Epithelial cell of proximal tubule (primary cell): Measurements from ENCODE around the gene TBC1D7. TPM values are rescaled to one million over a fixed set of nuclear protein-coding genes. Genes with fewer than 3 reads are reported as not detected.
A peak's percentile ranks its signal among the peaks of the same experiment; 100 is the strongest.

Experiments
- DNase-seq: peaks from one replicate; pipeline ENCODE4 v3.0.0-alpha.2; 2011; ENCODE audit warnings: low read depth
- H3K4me3 ChIP-seq: 2 replicates; pipeline ENCODE4 v1.5.1; 2011; ENCODE audit warnings: low read depth, mild to moderate bottlenecking, low read length
- total RNA-seq: library from RNA; depleted of rRNA; stranded (reverse); fragments of >200 nt; gene quantifications from 2 replicates; pipeline ENCODE4 v1.2.3, GENCODE V29; 2015
- TF ChIP-seq, protein P1 (sequence below): conservative IDR thresholded peaks from 2 replicates; pipeline ENCODE4 v1.5.1; 2012; ENCODE audit warnings: low read depth, mild to moderate bottlenecking, low read length

The TBC1D7 gene
- total RNA-seq, 1 donor from 2014 or later, result 20.3 TPM

DNA sequence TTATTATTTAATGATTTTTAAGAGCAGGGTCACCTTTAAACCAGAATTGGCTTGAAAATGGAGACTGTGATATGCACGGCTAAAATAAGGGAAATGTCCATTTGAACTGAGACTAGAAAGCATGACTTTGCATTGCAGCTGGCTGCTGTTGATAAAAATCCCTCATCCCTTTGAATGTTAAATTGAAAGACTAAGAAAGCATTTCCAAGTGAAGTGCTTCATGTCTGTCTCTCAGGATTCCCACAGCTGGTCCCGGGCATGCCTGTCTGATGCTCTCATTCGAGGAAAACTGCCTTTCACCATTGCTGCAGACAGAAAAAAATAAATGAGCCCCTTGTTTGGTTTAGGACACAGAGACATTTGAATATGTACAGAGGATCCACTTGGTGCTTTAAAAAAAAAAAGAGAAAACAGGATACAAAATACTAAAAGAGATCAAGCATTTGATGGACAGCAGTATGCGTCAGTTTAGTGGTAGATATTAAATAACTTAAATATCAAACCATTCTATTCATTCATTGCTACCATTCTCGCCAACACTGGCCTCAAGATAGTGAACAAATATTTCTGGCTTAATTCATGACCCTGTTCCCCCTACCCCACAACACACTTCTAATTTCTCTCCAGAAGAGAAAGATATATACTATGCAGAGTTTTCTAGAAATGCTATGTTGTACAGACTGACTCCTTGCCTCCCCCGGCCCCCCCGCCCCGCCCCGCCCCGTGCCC is 55.0 kb downstream of the TBC1D7 start:
- TF ChIP-seq, protein P1, sequence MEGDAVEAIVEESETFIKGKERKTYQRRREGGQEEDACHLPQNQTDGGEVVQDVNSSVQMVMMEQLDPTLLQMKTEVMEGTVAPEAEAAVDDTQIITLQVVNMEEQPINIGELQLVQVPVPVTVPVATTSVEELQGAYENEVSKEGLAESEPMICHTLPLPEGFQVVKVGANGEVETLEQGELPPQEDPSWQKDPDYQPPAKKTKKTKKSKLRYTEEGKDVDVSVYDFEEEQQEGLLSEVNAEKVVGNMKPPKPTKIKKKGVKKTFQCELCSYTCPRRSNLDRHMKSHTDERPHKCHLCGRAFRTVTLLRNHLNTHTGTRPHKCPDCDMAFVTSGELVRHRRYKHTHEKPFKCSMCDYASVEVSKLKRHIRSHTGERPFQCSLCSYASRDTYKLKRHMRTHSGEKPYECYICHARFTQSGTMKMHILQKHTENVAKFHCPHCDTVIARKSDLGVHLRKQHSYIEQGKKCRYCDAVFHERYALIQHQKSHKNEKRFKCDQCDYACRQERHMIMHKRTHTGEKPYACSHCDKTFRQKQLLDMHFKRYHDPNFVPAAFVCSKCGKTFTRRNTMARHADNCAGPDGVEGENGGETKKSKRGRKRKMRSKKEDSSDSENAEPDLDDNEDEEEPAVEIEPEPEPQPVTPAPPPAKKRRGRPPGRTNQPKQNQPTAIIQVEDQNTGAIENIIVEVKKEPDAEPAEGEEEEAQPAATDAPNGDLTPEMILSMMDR, result no peak
- no peak for DNase-seq
- no peak overlapping the region for H3K4me3 ChIP-seq

DNA sequence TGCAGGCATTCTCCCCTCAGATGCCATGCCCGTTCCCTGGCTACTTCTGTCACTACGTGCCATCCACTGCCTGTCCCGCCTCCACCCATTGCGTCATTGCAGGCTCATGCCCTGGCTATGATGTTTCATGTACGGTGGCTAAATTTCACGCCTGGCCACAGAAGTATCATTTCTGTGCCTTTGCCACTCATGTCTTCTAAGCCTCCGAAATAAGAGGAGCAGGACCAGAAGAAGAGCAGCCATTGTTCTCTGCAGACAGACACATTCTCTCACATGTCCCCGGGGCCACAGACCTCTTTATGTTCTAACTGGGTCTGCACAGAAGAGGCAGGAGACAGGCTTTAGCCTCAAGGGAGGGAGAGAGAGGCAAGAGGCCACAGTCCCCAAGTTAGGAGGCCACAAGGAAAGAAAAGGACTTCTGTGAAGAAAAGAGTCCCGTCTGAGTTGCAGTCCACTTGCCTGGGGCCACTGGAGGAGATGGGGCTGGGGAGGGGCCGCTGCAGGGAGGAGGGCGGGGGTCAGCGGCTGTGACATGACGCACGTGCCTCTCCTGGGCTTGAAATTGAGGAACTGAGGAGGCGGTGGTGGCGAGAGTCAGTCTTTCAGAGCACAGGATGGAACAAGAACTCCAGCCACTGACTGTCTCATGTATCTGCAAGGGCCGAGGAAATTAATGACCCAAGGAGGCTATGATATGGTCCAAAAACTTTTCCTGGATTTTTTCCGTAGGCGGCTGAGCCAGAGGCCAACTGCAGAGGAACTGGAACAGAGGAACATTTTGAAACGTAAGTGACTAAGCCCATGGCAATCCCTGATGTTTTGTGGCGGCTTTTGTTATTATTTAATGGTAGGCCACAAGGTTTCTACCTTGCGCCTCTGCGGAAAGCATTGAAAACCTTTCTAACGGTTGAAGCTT is 55.9 kb downstream of the TBC1D7 start:
- DNase-seq, result peak; percentile 73
- TF ChIP-seq, protein P1, result no peak
- H3K4me3 ChIP-seq, result no peak overlapping the region

- DNase-seq, result no peak
- no peak overlapping the region for H3K4me3 ChIP-seq
These were observed 59.3 kb downstream of the TBC1D7 start for GRCh38 chr6:13268913-13269518.

DNA sequence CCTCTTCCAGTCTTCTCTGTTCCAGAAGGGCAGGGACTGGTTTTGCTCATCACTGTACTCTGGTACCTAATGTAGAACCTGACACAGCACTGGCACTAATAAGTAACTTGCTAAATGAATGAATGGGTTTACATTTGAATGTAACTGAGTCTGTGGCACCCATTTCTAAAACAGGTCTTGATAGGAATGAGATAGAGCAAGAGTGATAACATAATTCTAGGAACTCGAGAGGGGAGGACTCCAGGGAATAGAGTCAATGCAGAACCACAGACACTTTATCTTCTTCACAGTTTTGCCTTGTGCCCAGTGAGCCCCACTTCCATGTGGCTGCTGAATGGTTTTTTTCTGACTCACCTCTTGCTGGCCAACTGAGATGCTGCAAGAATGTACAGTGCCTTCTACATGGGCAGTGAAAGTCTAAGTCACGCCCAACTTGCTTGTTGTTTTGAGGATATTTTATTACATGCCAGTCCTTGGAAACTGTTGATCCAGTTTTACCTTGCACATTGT is 61.1 kb downstream of the TBC1D7 start:
- TF ChIP-seq, protein P1, result no peak
- H3K4me3 ChIP-seq, result no peak overlapping the region
- DNase-seq, result no peak

More at GRCh38 chr6:13268913-13269518, 59.3 kb downstream of the TBC1D7 start:
- TF ChIP-seq, protein P1, result no peak

GRCh38 chr6:13263669-13264068 is 64.7 kb downstream of the TBC1D7 start:
- H3K4me3 ChIP-seq, result no peak overlapping the region
- no peak for DNase-seq
- TF ChIP-seq, protein P1, result no peak

DNA sequence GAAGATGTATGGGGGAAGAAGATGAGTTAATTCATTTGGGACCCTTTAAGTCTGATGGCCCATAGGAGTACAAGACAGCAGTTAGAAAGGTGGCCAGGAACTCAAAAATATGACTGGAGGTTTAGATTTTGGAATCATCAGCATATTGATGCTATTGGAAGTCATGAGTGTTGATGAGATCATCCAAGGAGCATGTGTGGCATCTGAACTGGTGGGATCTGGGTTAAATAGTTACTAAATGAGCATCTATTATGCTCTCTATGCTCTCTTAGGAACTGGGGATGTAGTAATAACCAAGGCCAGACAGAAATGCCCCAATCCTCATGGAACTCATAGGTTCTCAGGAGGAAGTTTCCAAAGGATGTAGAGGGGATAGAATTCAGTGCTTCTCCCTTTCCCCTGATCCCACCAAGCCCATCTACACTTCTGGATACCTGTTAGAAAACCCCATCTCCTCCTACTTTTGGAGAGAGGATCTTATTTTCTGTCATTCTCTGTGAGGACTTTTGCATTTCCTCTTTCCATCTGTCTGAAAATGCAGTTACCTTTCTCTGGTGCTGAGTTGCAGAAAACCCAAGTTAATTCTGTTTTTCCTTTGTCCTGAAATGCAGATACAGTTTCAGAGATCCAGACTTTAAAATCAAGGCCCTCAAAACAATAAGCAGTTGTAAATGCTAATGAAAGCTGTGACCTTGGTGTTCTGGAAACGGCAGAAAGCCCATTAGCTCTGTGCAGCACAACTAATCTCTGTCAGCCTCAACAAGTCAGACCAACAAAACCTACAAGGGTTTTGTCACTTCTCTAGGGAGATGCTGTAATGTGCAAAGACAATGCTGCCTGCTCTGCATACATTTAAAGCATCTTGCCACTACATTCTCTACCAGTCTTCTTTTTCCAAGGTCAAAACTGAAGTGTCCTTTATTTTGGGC is 65.8 kb downstream of the TBC1D7 start:
- TF ChIP-seq, protein P1, result no peak
- DNase-seq, result peak; percentile 30
- no peak overlapping the region for H3K4me3 ChIP-seq
